ENCODE measurements around the gene LCT. TPM values are rescaled to one million over a fixed set of nuclear protein-coding genes. Genes with fewer than 3 reads are reported as not detected.

The LCT gene
- total and polyA plus RNA-seq, 2 of the 13 experiments (the other 11 are each of a cell fraction or from before 2014, with no cell fraction given) = not detected

DNA sequence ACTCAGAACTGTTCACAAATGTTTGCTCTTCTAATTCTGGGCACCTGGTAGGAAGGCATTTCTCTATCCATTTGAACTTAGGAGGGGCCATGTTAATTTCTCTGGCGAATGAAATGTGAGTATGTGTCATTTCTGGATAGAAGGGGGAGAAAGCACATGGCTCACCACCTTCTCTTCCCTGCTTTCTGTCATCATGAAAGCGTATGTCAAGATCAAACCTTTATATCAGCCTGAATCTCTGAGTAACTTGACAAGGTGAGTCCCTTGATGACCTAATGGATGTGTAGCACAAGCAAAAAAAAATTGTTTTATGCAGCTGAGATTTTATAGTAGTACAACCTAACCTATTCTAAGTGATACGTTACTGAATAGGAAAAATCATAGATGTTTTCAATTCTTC is 12.1 kb upstream of the LCT start (continued):
- TF ChIP-seq, protein P1, sequence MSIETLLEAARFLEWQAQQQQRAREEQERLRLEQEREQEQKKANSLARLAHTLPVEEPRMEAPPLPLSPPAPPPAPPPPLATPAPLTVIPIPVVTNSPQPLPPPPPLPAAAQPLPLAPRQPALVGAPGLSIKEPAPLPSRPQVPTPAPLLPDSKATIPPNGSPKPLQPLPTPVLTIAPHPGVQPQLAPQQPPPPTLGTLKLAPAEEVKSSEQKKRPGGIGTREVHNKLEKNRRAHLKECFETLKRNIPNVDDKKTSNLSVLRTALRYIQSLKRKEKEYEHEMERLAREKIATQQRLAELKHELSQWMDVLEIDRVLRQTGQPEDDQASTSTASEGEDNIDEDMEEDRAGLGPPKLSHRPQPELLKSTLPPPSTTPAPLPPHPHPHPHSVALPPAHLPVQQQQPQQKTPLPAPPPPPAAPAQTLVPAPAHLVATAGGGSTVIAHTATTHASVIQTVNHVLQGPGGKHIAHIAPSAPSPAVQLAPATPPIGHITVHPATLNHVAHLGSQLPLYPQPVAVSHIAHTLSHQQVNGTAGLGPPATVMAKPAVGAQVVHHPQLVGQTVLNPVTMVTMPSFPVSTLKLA (IDR thresholded peaks at IDR 0.05) = no peak
- TF ChIP-seq ZNF616 (CRISPR knock-in tag; IDR thresholded peaks at IDR 0.05; ENCODE audit: low read depth) (no peak), SAFB2 (CRISPR knock-in tag; IDR thresholded peaks at IDR 0.05; ENCODE audit: borderline replicate concordance, low read depth) (no peak), PCBP1 (IDR thresholded peaks at IDR 0.05; ENCODE audit: borderline replicate concordance, low read depth, low read length) (no peak), HNF4A (CRISPR knock-in tag; IDR thresholded peaks at IDR 0.05) (no peak), TRIM24 (CRISPR knock-in tag; IDR thresholded peaks at IDR 0.05) (no peak), ZNF713 (CRISPR knock-in tag; IDR thresholded peaks at IDR 0.05) (no peak), NAIF1 (CRISPR knock-in tag; IDR thresholded peaks at IDR 0.05; ENCODE audit: borderline replicate concordance) (no peak), GABPB1 (CRISPR knock-in tag; IDR thresholded peaks at IDR 0.05) (no peak), TRIM22 (IDR thresholded peaks at IDR 0.05) (no peak), PAX8 (CRISPR knock-in tag; IDR thresholded peaks at IDR 0.05; ENCODE audit: borderline replicate concordance) (no peak), ATF5 (CRISPR knock-in tag; IDR thresholded peaks at IDR 0.05; ENCODE audit: low read depth) (no peak), ZFP36L2 (CRISPR knock-in tag; IDR thresholded peaks at IDR 0.05) (no peak), PPARG (CRISPR knock-in tag; conservative IDR thresholded peaks at IDR 0.05) (no peak)
- TF ChIP-seq, protein P2, sequence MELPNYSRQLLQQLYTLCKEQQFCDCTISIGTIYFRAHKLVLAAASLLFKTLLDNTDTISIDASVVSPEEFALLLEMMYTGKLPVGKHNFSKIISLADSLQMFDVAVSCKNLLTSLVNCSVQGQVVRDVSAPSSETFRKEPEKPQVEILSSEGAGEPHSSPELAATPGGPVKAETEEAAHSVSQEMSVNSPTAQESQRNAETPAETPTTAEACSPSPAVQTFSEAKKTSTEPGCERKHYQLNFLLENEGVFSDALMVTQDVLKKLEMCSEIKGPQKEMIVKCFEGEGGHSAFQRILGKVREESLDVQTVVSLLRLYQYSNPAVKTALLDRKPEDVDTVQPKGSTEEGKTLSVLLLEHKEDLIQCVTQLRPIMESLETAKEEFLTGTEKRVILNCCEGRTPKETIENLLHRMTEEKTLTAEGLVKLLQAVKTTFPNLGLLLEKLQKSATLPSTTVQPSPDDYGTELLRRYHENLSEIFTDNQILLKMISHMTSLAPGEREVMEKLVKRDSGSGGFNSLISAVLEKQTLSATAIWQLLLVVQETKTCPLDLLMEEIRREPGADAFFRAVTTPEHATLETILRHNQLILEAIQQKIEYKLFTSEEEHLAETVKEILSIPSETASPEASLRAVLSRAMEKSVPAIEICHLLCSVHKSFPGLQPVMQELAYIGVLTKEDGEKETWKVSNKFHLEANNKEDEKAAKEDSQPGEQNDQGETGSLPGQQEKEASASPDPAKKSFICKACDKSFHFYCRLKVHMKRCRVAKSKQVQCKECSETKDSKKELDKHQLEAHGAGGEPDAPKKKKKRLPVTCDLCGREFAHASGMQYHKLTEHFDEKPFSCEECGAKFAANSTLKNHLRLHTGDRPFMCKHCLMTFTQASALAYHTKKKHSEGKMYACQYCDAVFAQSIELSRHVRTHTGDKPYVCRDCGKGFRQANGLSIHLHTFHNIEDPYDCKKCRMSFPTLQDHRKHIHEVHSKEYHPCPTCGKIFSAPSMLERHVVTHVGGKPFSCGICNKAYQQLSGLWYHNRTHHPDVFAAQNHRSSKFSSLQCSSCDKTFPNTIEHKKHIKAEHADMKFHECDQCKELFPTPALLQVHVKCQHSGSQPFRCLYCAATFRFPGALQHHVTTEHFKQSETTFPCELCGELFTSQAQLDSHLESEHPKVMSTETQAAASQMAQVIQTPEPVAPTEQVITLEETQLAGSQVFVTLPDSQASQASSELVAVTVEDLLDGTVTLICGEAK (IDR thresholded peaks at IDR 0.05) = no peak
- TF ChIP-seq, protein P2 (CRISPR knock-in tag; IDR thresholded peaks at IDR 0.05) = no peak
- TF ChIP-seq, protein P3, sequence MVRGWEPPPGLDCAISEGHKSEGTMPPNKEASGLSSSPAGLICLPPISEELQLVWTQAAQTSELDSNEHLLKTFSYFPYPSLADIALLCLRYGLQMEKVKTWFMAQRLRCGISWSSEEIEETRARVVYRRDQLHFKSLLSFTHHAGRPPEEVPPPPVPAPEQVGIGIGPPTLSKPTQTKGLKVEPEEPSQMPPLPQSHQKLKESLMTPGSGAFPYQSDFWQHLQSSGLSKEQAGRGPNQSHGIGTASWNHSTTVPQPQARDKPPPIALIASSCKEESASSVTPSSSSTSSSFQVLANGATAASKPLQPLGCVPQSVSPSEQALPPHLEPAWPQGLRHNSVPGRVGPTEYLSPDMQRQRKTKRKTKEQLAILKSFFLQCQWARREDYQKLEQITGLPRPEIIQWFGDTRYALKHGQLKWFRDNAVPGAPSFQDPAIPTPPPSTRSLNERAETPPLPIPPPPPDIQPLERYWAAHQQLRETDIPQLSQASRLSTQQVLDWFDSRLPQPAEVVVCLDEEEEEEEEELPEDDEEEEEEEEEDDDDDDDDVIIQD (CRISPR knock-in tag; IDR thresholded peaks at IDR 0.05; ENCODE audit: low read depth) = no peak

Data from HepG2 (cell line).